ENCODE measurements around the gene DCAF8.

Gene DCAF8

DNA sequence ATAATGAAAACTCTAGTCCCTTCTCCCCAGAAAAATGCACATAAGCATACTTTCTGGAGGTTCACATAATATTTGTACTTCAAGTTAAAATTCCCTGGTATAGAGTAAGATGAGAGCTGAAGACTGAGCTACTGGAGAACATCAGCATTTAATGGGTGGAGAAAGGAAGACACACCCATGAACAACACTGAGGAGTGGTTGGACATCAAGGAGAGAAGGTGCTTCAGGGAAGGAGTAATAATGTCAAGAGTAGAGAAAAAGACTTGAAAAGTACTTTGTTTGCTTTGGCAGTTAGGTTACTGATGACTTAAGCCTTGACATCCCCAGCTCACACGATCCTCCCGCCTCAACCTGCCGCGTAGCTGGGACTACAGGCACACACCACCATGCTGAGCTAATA is 35.3 kb downstream of the DCAF8 start:
- DNase-seq (ENCODE audit: low spot score), result no peak

DNA sequence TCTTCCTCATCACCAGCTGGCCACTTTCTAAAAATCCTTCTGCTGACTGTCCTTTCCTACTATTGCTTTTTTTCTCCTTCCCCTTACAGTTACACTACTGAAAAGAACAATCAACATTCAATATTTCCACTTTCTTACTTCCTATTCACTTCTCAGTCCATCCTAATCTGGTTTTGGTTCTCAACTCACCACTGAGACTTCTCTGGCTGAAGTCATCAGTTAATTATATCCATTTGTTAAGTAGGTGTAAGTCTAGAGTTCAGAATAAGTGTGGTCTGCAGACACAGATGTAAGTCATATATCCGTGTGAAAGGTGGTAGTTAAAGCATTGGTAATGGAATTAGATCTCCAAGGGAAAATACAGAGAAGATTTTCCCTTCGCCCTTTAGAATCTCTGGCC is 35.7 kb downstream of the DCAF8 start:
- no peak for DNase-seq (ENCODE audit: low spot score)

- no peak for DNase-seq (ENCODE audit: low spot score)
Measured at GRCh38 chr1:160225345-160225744, 37.0 kb downstream of the DCAF8 start.

DNA sequence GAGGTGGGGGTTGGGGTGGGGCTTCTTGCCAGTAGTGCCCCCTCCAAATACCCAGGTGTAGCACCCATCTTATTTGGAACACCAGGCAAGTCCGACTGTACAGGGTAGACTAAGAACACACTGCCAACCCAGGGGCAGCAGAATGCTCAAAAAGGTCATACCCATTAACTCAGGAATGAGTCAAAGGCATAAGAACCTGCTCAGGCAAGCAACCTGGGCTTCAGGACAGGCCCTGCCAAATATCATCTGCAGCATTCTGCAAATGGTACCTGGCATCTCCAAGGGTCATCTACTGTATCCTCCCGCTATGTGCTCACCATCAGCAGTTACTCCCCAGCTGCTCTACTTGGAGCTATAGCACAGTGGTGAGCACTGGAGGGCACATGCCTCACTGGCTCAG is 37.7 kb downstream of the DCAF8 start:
- no peak for DNase-seq (ENCODE audit: low spot score)

- no peak for DNase-seq (ENCODE audit: low spot score)
Measured at GRCh38 chr1:160222546-160222945, 39.8 kb downstream of the DCAF8 start.

DNA sequence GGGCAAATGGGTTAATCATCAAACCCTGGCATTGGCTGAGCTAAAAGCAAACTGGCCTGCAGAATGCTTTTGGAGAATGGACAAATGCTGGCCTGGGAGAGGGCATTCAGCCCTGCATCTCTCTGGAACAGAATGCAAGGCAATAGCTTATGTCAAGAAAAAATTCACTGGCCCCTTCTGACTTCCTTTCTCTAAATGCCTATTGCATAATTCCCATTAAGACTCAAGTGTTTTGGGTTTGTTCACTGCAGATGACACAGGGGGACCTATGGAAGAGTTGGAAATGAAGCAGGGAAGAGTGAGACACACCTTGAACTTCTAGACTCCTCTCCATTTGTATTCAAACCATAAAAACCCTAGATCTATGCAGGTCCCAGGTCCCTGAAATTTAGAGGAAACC is 41.3 kb downstream of the DCAF8 start:
- no peak for DNase-seq (ENCODE audit: low spot score)

- DNase-seq (ENCODE audit: low spot score), result no peak
Measured at GRCh38 chr1:160220301-160220700, 42.0 kb downstream of the DCAF8 start.

DNA sequence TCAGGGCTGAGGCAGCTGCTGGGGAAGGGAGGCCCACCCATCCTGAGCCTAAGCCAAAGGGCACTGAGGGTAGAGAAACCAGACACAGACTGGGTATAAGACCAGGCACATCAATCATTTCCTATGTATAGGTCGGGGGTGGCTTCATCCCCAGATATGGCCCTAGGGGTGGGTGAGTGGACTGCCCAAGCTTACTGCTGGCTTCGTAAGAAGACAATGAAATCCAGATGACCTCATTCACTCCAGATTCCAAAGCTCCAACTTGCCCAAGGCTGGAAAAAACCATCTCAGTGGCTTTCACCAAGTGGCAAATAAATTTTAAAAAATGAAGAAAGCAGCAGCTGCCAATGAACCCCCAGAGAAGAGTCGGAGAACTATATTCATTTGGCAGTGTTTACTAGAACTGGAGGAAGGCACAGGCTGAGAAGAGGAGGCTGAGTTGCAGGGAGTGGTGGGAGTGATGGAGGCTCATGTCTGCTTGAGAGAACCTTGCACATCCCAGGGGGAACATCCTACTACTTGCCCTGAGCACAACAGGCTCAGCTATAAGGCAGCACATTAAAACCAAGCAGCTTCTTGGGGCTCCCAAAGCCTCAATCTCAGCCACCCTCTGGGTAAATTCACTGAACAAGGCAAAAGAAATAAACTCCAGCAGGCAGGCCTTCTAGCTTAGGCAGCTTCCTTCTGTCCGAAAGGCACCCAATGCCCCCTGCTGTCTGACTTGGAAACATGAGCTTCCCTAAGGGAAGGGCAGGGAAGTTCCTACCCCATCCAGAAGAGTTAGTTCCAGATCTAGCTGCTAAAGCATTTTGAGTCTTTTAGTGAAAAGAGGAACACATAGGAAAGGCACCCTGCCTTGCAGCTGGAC is 43.1 kb downstream of the DCAF8 start:
- peak; percentile 36 for DNase-seq (ENCODE audit: low spot score)

GRCh38 chr1:160217481-160218051 is 44.8 kb downstream of the DCAF8 start:
- DNase-seq (ENCODE audit: low spot score), result no peak

DNA sequence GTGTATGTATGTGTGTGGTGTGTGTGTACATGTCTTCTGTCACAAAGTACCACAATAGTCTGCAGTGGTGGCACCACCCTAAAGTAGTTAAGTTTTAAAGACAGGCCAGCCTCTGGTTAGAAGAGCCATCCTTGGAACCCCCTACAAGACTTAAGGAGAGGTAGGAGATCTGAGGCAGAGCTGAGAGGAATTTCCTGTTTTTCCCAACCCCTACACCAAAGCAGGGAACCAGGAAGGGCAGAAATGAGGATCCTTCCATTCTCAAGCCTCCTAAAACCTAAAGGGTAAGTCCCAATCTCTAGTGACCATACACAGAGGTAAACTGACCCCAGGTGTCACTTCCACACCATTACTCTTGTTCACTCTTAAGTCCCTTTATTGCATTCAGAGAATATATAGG is 46.0 kb downstream of the DCAF8 start:
- no peak for DNase-seq (ENCODE audit: low spot score)

DNA sequence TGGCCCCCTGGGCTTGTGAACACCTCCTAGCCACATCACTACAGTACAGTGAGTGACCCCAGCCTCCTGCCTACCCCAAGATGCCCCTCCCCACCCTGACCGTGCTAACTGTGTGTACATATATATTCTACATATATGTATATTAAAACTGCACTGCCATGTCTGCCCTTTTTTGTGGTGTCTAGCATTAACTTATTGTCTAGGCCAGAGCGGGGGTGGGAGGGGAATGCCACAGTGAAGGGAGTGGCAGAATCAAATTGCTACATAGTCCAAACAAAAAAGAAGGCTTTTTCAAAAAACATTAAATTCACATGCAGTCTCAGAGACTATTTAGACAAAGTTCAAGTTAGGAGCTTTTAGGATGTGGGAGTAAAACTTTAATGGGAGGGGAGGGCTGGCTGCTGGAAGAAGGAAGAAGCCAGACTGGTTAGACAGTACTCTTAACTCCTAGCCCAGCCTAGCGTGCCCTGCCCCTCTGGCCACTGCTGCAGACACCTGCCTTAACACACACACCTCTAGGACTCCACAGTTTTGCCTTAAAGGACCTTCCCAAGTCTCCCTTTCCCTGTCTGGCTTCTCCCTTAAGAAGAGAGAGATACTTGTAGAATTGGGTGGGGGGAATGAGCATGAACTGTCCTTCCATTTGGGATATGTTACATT is 47.7 kb downstream of the DCAF8 start:
- DNase-seq (ENCODE audit: low spot score), result no peak

DNA sequence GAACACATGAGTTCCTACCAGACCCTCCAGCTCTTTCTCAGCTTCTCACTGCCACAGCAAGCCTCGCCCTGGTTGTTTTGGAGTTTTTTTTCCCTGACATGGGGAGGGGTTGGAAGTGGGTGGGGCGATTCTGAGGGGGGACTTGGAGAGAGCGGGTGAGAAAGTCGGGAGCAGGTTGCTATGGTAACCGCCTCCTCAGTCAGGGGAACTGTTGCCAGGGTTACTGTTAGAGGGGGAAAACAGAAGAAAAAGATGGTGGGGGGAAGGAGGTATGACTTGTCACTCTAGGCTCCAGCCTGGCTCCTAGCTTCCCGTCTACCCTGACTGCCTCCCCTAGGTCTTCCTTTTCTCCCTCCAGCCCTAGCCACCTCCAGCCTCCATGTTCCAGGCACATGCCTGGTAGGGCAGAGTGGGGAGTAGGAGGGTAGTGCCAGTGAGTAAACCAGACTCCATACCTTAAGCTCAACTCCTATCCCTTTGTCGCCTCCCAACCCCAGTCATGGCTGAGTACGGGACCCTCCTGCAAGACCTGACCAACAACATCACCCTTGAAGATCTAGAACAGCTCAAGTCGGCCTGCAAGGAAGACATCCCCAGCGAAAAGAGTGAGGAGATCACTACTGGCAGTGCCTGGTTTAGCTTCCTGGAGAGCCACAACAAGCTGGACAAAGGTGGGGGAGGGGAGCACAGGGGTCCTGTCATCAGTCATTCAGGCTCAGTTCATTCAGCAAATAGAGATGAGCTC is 51.1 kb downstream of the DCAF8 start:
- peak; percentile 60 for DNase-seq (ENCODE audit: low spot score)

DNA sequence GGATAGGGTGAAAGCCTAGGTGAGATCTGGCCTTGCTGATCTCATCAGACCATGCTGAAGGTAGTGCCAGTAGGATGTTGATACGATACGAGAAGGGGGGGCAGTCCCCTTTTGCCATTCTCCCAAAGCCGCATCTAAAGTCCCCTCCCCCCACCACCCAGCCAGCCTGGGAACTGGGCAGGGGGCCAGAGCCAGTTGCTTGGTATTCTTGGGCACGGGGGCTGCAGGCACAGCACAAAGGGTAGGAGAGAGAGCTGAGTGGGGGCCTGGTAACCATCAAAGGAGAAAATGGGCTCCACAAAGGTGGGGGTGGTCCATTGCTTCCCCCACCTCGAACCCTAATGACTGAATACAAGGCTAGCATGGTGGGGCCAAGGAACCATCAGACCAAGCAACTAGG is 51.8 kb downstream of the DCAF8 start:
- DNase-seq (ENCODE audit: low spot score), result no peak

GRCh38 chr1:160209321-160210046 is 52.9 kb downstream of the DCAF8 start:
- DNase-seq (ENCODE audit: low spot score), result peak; percentile 83

- DNase-seq (ENCODE audit: low spot score), result no peak
Measured at GRCh38 chr1:160208557-160209320, 53.6 kb downstream of the DCAF8 start.

- no peak for DNase-seq (ENCODE audit: low spot score)
Measured at GRCh38 chr1:160207771-160208556, 54.4 kb downstream of the DCAF8 start.

GRCh38 chr1:160207118-160207650 is 55.2 kb downstream of the DCAF8 start:
- DNase-seq (ENCODE audit: low spot score), result no peak

DNA sequence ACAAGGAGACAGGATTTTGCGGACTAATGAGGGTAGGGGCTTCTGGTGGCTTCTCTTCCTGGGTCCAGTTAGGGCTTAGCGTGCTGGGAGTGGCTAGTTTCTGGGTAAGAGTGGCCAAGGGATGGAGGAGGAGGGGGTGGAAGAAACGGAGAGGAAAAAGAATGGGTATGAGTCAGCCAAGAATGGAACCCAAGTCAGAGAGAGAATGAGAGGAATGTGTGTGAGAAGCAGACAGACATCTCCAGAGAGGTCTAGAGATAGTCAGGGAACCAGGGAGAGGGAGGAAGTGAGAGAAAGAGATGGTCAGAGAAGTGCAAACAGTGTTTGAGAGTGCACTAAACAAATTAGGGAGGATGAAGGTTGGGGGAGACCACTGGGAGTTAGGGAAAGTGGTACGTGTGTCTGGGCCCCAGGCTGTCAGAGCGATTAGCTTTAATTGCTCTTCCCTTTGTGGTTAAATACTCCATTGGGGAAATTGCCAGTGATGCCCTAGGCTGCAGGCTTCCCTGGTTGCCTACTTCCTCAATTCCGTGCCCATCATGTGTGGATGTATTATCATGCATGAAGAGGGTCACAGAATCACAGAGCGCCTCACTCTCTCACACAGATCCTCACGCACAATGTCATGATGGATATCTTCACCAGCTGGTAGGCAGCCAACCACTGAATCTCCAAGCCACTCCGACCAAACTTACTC is 55.8 kb downstream of the DCAF8 start:
- no peak for DNase-seq (ENCODE audit: low spot score)

DNA sequence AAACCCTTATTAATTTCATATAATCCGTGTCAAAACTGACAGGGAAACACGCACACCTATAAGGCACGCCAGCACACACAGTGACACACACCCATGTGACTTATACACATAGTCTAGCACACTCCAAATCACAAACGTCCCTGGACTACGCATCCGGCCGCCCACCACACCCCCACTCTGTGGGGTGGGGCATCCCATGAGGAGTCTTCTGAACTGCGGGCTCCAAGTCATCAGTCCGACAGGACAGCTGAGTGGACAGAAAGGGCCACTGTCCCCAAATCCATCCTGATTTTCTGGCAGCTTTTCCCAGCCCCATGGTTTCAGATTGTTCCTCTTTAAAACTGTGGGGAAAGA is 56.3 kb downstream of the DCAF8 start:
- no peak for DNase-seq (ENCODE audit: low spot score)
